Activated CD4-positive, alpha-beta T cell treated with anti-CD3 and anti-CD28 coated beads, Interleukin-2, amount 50 U/mL, for 24 hours (primary cell): Measurements from ENCODE around the gene PSAT1.
A peak's percentile ranks its signal among the peaks of the same experiment; 100 is the strongest.
"Not testable (repeated sequence)": the region's sequence is repeated elsewhere in the genome, so short reads cannot be mapped to it uniquely, and the experiment has no call there.

Source experiments
- DNase-seq, 2 donors: peaks; one replicate each; pipeline ENCODE4 v3.0.0-alpha.2; 2020; ENCODE audit warnings: low read depth in 1 of 2, low spot score in 1 of 2

The PSAT1 gene

DNA sequence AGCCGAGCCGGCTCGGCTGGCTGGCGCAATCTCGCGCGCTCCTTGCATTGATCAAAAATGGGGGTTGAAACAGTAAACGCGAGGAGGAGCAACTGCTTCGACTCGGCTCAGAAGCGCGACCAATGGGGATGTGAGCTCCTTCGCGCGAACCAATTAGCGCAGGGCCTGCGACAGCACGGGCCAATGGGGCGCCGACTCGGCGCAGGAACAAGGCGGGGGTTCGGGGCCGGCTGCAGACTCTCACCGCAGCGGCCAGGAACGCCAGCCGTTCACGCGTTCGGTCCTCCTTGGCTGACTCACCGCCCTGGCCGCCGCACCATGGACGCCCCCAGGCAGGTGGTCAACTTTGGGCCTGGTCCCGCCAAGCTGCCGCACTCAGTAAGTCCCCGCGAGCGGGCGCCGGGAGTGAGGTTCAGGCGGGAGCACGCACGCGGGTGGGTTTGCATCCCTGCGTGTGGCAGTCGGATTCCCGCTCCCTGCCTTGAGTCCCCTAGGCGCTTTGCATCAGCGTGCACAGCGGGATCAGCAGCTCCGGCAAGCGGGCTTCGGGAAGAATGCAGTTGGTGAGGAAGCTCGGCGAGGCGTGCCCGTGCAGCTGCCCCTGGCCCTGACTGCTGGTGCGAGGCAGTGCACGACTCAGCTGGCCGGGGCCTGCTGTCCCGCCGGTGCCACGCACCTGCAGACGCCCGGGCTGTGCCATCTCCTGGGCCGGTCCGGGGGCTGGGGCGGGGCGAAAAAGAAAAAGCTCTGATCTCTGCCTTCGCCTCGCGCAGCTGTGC lies at the start of gene PSAT1:
TSS of gene PSAT1 (plus strand) at position 233 of the 779 bp plus-strand sequence. CDS start at position 319, 86 bp downstream.
- peak; percentile 77 to 89 for DNase-seq

GRCh38 chr9:78248635-78249034 lies 48.3 kb upstream of the PSAT1 start:
- no peak for DNase-seq

DNA sequence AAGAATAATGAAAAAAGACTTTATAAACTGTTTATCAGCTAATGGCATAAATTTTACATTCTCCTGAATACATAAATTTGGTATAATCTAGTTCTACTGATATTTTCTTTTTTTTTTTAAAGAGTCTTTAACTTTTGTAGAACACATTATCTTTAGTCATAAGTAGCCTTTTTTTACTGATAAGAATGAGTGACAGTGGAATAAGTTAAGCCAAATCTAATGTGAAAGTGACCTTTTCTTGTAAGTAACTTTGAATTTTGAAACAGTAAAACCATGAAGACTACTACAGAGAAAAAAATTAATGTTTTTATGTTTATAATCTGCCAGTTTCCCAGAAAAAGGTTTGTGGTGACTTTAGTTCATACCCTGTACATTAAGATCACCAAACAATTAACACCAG lies 47.4 kb upstream of the PSAT1 start:
- no peak for DNase-seq

GRCh38 chr9:78252616-78253015 lies 44.3 kb upstream of the PSAT1 start:
- no peak for DNase-seq

GRCh38 chr9:78253285-78253684 lies 43.6 kb upstream of the PSAT1 start:
- DNase-seq, result no peak

DNA sequence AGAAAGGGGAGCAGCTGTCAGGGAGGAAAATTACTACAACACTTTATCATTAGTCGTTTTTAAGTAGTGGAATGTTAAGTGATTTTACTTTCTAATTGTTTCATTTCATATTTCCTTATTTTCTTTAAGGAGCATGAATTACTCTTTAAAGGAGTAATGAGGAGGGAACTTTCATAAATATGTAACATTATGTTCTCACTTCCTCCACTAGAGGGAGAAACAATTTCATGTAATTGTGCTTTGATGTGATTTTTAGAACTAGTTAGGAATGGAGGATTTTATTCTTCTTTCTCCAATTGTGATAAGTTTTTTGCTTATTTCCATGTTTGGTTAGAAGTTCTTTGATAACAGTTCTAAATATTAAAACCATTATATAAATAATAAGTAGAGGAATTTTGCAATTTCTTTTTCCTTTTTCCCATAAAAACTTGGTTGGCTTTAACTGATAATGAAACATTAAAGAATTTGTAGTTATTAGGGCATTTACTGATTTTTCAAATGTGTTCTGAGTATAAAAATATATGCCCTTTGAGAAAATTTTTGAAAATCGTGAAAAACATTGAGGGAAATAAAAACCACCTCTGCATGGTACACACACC lies 35.4 kb upstream of the PSAT1 start:
- no peak for DNase-seq

DNA sequence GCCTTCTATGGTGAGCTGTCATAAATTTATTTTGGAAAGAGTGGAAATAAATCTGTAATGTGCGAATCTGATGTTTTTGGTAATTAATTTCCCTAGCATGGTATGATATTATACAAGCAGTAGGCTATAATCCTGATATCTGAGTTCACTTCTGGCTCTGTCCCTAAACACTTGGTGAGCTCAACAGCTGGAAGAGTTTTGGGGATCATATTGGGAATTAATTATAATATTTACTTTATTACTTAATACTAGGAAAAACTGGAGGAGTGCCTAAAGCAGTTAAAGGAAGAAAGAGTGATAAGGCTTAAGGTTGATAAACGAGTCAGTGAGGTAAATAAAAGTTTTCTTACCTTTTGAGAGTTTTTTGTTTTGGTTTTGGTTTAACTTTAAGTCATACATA lies 34.3 kb upstream of the PSAT1 start:
- DNase-seq, result no peak

DNA sequence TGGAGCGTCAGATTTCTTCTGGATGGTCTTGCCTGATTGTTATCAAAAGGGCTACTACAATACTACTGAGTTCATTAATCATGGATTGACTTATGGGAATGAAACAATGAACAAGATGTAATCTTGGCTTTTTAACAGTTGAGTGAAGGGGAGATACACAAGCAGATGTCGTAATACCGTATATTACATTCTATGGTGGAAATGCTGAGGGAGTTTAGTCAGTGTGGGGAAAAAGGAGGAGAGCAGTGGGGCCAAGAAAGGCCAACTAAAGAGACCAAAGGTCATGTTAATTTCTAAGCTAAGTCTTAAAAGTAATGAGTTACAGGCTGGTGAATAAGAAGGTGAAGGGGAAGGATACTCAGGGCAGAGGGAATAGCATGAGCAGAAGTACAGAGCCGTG lies 29.0 kb upstream of the PSAT1 start:
- DNase-seq, result no peak

GRCh38 chr9:78269784-78270183 lies 27.1 kb upstream of the PSAT1 start:
- no peak for DNase-seq

DNA sequence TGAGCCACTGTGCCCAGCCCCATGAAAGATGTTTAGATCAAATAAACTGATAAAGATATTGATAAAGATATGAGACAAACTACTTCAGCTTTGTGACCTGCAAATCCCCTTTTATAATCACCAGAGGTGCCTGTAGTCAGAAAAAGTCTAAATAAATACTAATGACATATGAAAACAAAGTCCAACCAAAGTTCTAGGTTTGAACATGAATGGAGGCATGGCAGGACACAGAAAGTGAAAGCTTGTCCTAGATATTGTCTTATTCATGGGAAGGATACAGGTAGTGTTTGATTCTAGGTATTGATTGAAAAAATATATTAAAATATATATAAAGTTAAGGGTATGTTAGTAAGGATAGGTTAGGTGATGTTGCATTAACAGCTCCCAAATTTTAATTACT lies 24.6 kb upstream of the PSAT1 start:
- DNase-seq, result no peak

DNA sequence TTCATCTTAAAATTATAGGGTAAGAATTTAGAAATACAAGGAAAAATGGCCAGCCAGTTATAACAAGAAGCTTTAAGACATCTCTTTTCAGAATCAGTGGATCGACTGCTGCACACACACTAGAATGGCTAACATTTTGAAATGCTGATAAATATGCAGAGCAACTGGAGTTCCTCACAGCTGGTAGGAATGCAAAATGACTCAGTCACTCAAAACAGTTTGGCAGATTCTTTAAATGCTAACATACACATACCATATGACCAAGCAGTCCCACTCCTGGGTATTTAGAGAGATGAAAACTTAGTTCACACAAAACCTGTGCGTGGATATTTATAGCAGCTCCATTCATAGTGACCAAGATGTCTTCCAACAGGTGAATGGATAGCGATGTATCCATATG lies 23.2 kb upstream of the PSAT1 start:
- DNase-seq, result no peak

GRCh38 chr9:78278177-78278777 lies 18.6 kb upstream of the PSAT1 start:
- DNase-seq, result no peak

DNA sequence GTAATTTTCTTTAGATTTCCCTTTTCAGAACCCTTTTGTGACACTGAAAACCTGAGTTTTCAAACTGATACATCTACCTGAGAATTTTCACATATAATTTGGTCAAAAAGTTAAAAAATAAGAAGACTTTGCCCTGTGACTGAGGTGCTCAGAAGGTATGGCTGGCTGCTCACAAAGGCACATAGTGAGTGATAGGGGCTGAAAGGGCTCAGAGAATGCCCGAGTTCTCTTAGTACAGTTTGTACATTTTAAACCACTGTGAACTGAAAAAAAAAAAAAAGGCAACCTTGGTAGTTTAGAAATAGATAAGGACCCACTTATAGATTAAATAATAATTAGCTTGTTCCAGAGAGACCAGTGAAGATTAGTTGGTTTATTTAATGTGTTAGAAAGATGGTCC lies 18.1 kb upstream of the PSAT1 start:
- DNase-seq, result no peak

DNA sequence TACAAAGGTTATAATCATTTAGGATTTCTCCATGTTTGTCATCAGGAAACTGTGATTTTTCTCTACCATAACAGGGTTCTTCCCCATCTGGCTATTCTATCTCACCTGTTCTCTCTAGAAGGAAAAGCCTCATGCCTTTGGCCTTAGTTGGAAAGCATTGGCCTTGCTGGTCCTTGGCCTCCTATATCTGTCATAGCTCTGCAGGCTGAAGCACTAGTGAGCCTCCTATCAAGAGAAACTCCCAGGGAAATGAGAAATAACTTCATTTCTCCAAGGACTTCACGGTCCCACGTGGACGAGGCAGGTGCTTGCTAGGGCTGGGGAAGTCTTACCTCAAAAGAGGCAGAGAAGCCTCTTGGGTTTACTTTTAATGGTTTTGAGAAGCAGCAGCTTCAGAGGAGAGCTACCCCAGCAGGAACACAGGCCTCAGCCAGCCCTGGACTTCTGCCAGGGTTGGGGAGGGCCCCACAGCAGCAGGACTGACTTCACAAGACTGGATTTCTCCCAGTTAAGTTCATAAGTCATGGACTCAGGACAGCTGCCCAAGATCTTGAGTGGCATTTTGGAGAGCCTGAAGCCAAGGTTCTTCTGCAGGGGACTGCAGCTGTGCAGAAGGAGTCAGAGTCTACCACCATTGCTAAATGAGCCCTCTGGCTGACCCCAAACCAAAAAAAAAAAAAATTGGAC lies 15.8 kb upstream of the PSAT1 start:
- DNase-seq, result no peak

GRCh38 chr9:78284181-78284580 lies 12.7 kb upstream of the PSAT1 start:
- not testable (repeated sequence) for DNase-seq

- DNase-seq, result no peak
Observed at GRCh38 chr9:78286125-78286524, 10.8 kb upstream of the PSAT1 start.

- no peak for DNase-seq
Observed at GRCh38 chr9:78286946-78287388, 10.0 kb upstream of the PSAT1 start.

GRCh38 chr9:78288214-78288892 lies 8.6 kb upstream of the PSAT1 start:
- no peak for DNase-seq

DNA sequence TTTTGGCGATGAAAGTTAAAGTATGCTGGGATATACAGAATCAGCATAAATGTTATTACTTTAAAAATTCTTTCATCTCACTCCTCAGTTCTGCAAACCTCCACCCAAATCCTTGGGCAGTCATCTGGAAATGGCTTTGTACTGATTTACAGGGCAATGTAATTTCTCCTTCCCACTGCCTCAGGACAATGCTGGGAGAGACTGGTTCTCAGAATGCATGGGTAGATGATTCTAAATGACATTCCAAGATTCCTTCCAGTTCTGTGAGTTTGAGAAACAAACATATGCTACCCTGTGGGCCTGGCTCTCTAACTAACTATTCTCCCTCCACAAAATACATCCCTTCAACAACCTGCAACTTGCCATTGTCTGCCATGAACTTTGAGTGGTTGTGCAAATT lies 7.5 kb upstream of the PSAT1 start:
- no peak for DNase-seq

- DNase-seq, result no peak
Observed at GRCh38 chr9:78291240-78291925, 5.5 kb upstream of the PSAT1 start.

DNA sequence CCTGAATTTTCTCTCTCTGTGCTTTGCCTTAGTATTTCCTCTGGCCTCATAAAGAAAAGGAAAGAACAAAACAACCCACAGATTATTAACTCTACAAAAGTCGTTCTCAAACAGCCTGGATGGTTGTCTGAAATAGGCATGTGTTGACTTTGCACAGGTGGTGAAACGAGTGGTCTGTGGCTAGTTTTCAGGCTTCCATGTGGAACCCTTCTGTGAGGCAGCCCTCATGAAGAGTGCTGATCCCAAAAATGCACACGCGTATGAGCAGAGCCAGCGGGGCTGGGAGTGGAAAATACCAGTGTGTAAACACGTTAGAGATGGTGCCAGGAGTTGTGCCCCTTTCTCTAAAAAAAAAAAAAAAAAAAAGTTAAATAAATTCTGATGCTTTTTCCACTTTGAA lies 4.9 kb upstream of the PSAT1 start:
- DNase-seq, result no peak
